Suprapubic skin (tissue), 4 donors: ENCODE measurements around the gene TRIO. TPM values are rescaled to one million over a fixed set of nuclear protein-coding genes. Genes with fewer than 3 reads are reported as not detected.

ENCODE experiments used
- DNase-seq, 2 donors: peaks; one replicate each; pipeline ENCODE4 v3.0.0-alpha.2; 2019; ENCODE audit warnings: low spot score in 2 of 2
- H3K27ac ChIP-seq: fragments of 200-600 bp; sonication (generic); one replicate; pipeline ENCODE4 v1.5.1; 2019
- H3K27me3 ChIP-seq: fragments of 200-600 bp; sonication (generic); one replicate; pipeline ENCODE4 v1.5.1; 2019
- H3K36me3 ChIP-seq: fragments of 200-600 bp; sonication (generic); one replicate; pipeline ENCODE4 v1.5.1; 2019
- H3K4me1 ChIP-seq: fragments of 200-600 bp; sonication (generic); one replicate; pipeline ENCODE4 v1.5.1; 2019
- H3K4me3 ChIP-seq: fragments of 200-600 bp; sonication (generic); one replicate; pipeline ENCODE4 v1.5.1; 2019; ENCODE audit warnings: mild to moderate bottlenecking
- H3K9me3 ChIP-seq: fragments of 200-600 bp; sonication (generic); one replicate; pipeline ENCODE4 v1.5.1; 2019
- EP300 ChIP-seq: sonication (generic); formaldehyde crosslinking; IDR thresholded peaks from one replicate; pipeline ENCODE4 v1.6.1; 2017; ENCODE audit warnings: antibody characterized with exemption
- POLR2A ChIP-seq, 2 donors: fragments of 450-650 bp; IDR thresholded peaks; one replicate each; pipeline ENCODE4 v1.6.1; 2017; ENCODE audit warnings: antibody characterized with exemption in 2 of 2, mild to moderate bottlenecking in 2 of 2, moderate library complexity in 2 of 2
- POLR2AphosphoS5 ChIP-seq, 3 donors: sonication (generic); formaldehyde crosslinking; IDR thresholded peaks; one replicate each; pipeline ENCODE4 v1.6.1; 2017; ENCODE audit warnings: antibody characterized with exemption in 3 of 3
- WGBS: methylation state at CpG from one replicate; pipeline ENCODE4 v1.1.5; 2018; 5-methylcytosine and 5-hydroxymethylcytosine counted together
- total RNA-seq, 4 donors: library from RNA; depleted of rRNA; stranded (reverse); fragments of >200 nt; gene quantifications; one replicate each; pipeline ENCODE4 v1.1.0, GENCODE V29; 2016
- TF ChIP-seq, protein P1 (sequence below), 2 donors: fragments of 200-600 bp in 1 of 2; fragments of 450-650 bp in 1 of 2; sonication (generic) in 1 of 2; IDR thresholded peaks; one replicate each; pipeline ENCODE4 v1.5.1; 2016 to 2019; ENCODE audit warnings: antibody characterized with exemption in 2 of 2, mild to moderate bottlenecking in 1 of 2, moderate library complexity in 1 of 2

TRIO gene
- total RNA-seq, 4 donors from 2014 or later = 62.7 to 159 (median 70.4) TPM

DNA sequence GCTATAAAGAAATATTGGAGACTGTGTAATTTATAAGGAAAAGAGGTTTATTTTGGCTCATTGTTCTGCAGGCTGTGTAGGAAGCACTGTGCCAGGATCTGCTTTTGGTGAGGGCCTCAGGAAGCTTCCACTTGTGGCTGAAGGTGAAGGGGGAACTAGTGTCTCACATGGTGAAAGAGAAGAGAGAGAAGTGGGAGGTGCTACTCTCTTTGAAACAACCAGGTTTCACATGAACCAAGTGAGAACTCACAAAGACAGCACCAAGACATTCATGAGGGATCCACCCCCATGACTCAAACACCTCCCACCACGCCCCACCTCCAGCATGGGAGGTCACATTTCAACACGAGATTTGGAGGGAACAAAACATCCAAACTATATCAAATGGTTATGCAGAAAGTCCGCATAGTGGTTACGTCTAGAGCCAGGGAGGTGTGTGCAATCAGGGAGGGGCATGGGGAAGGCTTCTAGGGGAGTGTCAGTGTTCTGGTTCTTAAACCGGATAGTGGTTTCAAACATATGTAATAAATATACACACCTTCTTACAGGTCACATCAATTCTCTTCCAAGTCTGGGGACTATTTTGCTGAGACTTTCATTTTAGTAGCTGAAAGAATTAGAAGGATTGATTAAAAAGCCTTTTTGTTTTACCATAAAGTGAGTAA lies 113.0 kb downstream of the TRIO start:
- Histone ChIP-seq H3K9me3 (no peaks in the 10 kb centered on the region), H3K27ac (no peak overlapping the region), H3K4me1 (peaks cover 26% of the 10 kb centered on the region), H3K4me3 (no peak overlapping the region), H3K36me3 (no peaks in the 10 kb centered on the region), H3K27me3 (no peaks in the 10 kb centered on the region)
- WGBS = 82% methylated on average over 5 of the region's 5 CpGs
- TF ChIP-seq POLR2A (IDR thresholded peaks at IDR 0.05) (no peak), POLR2AphosphoS5 (IDR thresholded peaks at IDR 0.05) (no peak), EP300 (no peak)
- TF ChIP-seq, protein P1, sequence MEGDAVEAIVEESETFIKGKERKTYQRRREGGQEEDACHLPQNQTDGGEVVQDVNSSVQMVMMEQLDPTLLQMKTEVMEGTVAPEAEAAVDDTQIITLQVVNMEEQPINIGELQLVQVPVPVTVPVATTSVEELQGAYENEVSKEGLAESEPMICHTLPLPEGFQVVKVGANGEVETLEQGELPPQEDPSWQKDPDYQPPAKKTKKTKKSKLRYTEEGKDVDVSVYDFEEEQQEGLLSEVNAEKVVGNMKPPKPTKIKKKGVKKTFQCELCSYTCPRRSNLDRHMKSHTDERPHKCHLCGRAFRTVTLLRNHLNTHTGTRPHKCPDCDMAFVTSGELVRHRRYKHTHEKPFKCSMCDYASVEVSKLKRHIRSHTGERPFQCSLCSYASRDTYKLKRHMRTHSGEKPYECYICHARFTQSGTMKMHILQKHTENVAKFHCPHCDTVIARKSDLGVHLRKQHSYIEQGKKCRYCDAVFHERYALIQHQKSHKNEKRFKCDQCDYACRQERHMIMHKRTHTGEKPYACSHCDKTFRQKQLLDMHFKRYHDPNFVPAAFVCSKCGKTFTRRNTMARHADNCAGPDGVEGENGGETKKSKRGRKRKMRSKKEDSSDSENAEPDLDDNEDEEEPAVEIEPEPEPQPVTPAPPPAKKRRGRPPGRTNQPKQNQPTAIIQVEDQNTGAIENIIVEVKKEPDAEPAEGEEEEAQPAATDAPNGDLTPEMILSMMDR (IDR thresholded peaks at IDR 0.05) = no peak
- DNase-seq = no peak

DNA sequence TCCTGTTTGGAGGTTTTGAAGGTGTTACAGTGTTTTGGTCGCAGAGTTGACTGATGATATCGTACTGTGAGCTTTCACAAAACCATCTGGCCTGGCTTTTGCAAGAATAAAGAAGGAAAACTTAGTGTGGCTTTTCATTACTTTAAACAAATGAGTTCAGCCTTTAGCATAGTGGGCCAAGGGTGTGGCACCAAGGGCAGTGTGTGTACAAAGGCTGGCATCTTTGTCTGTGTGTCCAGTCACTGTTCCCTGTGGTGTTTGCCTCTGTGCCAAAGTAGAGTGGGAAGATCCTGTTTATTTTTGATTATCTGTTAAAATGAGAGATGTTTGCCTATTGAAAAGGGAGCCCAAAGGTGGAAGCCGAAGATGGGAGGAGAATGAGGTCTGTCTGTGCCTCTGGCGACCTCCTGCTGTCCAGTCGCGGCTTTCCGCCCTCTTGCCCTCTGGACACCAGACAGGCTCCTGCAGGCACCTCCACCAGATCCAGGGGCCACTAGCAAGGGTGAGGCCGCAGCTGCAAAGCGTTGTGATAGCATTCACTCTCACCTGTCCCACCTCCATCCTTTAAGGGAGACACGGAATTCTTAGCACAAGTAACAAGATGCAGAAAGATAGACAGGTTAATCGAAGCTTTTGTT lies 113.7 kb downstream of the TRIO start:
- Histone ChIP-seq H3K4me1 (peaks cover 26% of the 10 kb centered on the region), H3K36me3 (no peaks in the 10 kb centered on the region), H3K4me3 (no peak overlapping the region), H3K9me3 (no peaks in the 10 kb centered on the region), H3K27ac (peak overlapping the region; percentile 37), H3K27me3 (no peaks in the 10 kb centered on the region)
- DNase-seq = no peak
- 77% methylated on average over 11 of the region's 11 CpGs for WGBS
- TF ChIP-seq POLR2A (IDR thresholded peaks at IDR 0.05) = no peak
- no peak for TF ChIP-seq EP300
- TF ChIP-seq POLR2AphosphoS5 (IDR thresholded peaks at IDR 0.05) = no peak
- TF ChIP-seq, protein P1 (IDR thresholded peaks at IDR 0.05) = no peak

DNA sequence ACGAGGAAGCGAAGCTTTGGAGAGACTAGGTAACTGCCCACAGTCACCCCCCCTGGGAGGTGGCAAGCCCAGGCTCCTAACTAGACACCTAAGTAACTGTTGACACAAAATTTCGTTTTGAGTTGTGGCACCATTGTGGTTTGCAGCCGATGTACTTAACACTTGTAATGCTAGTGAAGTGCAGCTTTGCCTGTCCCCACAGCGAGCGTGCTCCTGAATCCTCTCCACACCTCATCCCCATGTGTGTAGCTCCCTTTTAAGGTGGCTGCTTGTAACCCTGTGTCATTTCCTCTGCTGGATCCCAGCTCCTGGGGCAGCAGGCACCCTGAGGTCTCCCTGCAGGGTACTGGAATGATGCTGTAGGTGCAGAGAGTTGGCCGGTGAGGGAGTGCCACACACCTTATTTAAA lies 114.9 kb downstream of the TRIO start:
- H3K27me3 ChIP-seq = no peaks in the 10 kb centered on the region
- H3K36me3 ChIP-seq = no peaks in the 10 kb centered on the region
- peaks cover 25% of the 10 kb centered on the region for H3K4me1 ChIP-seq
- DNase-seq = no peak
- 77% methylated on average over 7 of the region's 7 CpGs for WGBS
- H3K27ac ChIP-seq = no peak overlapping the region
- TF ChIP-seq, protein P1 (IDR thresholded peaks at IDR 0.05) = no peak
- no peak for TF ChIP-seq EP300
- no peak for TF ChIP-seq POLR2AphosphoS5 (IDR thresholded peaks at IDR 0.05)
- no peak for TF ChIP-seq POLR2A (IDR thresholded peaks at IDR 0.05)
- H3K4me3 ChIP-seq = no peak overlapping the region
- H3K9me3 ChIP-seq = no peaks in the 10 kb centered on the region

DNA sequence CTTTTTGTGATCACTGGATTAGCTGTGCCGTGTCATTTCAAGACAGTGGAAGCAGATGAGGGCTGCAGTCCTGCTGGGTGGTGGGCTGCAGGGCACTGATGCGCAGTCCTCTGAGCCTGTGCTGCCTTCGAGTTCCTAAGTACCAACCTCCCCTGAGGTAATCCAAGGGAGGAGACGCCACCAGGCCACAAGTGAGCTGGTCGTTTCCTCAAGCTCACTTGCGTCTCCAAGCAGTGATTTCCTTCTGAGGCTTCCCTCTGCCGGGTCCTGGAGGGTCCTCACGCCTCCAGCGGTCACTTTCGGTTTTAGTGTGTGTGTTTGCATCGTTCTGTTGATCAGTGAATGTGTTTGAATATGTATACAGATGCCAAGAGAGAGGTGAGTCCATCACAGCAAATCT lies 115.7 kb downstream of the TRIO start:
- no peak for DNase-seq
- no peak overlapping the region for H3K27ac ChIP-seq
- no peak overlapping the region for H3K4me3 ChIP-seq
- no peak for TF ChIP-seq POLR2A (IDR thresholded peaks at IDR 0.05)
- TF ChIP-seq POLR2AphosphoS5 (IDR thresholded peaks at IDR 0.05) = no peak
- TF ChIP-seq EP300 = no peak
- TF ChIP-seq, protein P1 (IDR thresholded peaks at IDR 0.05) = no peak
- no peaks in the 10 kb centered on the region for H3K36me3 ChIP-seq
- H3K4me1 ChIP-seq = peaks cover 34% of the 10 kb centered on the region
- no peaks in the 10 kb centered on the region for H3K27me3 ChIP-seq
- WGBS = 69% methylated on average over 11 of the region's 11 CpGs
- H3K9me3 ChIP-seq = no peaks in the 10 kb centered on the region

DNA sequence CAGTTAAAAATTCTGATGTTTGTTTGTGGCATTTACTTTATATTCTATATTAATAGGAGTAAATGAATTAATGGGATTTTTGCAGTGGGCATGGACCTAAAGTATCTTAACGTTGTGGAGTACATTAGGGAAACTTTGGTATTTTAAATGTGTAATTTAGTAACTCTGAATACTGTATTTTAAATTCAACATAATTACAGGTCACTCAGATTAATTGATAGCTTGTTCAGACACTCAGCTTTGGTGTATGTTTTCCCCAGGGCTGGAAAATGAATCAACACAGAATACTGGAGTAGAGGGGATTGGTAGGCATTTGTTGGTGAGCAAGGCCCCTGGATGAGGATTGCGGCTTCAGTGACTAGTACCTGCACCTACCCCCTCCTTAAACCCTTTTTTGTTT lies 117.5 kb downstream of the TRIO start:
- no peak overlapping the region for H3K27ac ChIP-seq
- no peaks in the 10 kb centered on the region for H3K36me3 ChIP-seq
- peaks cover 50% of the 10 kb centered on the region for H3K4me1 ChIP-seq
- no peaks in the 10 kb centered on the region for H3K9me3 ChIP-seq
- no peak for DNase-seq
- no peaks in the 10 kb centered on the region for H3K27me3 ChIP-seq
- H3K4me3 ChIP-seq = no peak overlapping the region
- WGBS = 29% methylated on average over 2 of the region's 2 CpGs
- TF ChIP-seq POLR2AphosphoS5 (IDR thresholded peaks at IDR 0.05) (no peak), POLR2A (IDR thresholded peaks at IDR 0.05) (no peak), EP300 (no peak)
- TF ChIP-seq, protein P1 (IDR thresholded peaks at IDR 0.05) = no peak
